GM19324 (cell line): Measurements from ENCODE around the gene ADAMTS9.
"Not testable (repeated sequence)": the region's sequence is repeated elsewhere in the genome, so short reads cannot be mapped to it uniquely, and the experiment has no call there.

Source experiments
- ATAC-seq: cut with Tn5 transposase; IDR thresholded peaks from one replicate; pipeline ENCODE4 v1.9.1; 2021; ENCODE audit warnings: mild to moderate bottlenecking, moderate library complexity; ENCODE audit not compliant: unreplicated experiment, low FRiP score

Gene ADAMTS9

DNA sequence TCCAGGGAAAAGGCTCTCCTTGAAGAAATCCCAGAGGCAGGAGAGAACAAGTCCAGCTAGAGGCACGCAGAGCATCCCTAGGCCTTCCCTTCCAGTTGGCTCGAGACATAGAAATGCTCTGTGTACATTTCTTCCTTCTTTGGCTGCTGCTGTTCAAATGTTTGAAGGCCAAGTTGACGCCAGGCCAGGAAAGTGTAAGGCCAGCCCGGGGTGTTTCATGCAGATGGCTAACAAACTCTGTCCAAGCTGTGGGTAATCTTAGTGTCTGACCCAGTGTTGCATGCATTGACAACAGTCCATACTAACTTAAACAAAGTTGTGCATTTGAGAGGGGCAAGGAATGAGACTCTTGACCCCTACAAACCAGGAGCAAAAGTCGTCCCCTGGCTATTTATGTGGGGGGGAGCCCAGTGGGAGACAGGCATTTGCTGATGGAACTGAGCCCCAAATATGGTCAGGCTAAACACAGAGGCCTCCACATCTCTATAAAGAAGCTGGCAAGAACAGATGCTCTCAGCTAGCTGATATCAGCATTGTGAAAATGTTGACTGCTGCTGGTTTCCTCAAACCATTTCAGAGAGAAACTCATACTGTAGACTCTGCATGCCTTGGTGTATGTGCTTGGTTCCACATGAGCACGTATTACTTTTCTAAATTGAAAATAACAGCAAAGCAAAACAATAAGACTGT is 139.5 kb downstream of the ADAMTS9 start:
- no peak for ATAC-seq

DNA sequence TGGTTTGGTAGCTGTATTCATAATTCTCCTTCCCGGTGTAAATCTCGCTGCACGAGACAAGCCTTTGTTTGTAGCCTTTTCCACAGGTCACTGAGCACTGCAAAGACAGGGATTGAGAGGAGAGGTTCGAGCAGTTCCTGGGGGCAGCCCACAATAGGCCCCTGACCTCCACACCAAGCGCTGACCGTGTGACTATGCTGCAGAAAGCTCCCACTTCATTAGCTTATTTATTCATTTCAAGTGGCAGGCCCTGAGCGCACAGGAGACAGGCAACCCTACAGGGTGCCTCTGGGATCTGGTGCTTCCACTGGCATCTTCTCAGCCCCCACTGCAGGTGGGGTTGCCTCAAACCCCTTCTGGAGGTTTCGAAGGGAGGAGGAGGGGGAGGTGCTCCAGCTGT is 140.9 kb downstream of the ADAMTS9 start:
- ATAC-seq = no peak

DNA sequence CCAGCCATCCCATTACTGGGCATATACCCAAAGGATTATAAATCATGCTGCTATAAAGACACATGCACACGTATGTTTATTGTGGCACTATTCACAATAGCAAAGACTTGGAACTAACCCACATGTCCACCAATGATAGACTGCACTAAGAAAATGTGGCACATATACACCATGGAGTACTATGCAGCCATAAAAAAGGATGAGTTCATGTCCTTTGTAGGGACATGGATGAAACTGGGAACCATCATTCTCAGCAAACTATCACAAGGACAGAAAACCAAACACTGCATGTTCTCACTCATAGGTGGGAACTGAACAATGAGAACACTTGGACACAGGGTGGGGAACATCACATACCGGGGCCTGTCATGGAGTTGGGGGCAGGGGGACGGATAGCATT is 142.6 kb downstream of the ADAMTS9 start:
- not testable (repeated sequence) for ATAC-seq

DNA sequence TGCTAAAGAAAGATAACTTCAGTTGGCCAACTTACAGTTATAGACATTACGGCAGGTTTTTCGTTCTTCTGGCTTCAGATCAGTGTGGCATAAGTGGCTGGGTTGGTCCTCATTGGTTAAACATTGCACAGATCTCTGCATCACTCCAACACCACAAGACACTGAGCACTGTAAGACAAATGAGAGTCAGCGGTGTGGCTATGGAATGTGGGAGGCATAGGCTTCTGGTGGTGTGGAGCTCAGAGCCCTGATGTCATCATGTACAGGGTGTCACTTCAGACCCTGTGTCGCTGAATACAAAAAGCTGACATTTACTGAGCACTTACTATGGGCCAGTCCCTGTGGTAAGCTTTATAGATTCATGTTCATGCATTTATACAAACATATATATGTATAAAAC is 146.0 kb downstream of the ADAMTS9 start:
- no peak for ATAC-seq

DNA sequence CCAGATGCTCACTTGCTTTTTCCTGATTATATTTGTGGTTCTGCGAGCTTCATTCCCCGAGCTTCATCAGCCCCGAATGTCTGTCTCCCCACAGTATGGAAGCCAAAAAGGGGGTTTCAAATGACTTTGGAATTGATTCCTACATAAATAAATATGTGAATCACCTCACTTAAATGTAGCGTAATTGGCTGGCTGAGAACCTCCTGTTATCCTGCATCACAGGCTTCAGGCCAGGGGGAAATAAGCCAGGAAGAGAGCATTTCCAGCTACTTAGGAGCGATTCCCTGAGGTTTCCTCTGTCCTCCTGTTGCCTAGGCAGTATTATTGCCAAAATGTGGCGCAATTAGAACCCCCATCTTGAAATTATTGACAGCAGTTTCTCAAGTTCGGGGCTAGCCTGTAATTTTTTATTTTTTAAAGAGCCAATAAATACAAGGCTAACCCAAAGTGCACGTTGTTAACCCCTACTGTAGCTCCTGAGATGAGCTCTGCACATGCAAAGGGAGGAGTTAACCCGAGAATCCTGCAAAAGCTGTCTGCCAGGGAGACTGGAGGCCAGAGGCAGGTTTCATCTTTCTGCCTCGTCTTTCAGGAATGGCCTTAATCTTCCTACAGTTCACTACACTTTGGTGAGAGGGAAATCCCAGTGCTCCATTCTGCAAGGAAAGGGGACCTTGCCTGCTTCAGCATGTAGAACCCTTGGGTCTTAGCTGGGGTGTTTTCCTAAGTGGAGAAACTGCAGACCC is 148.2 kb downstream of the ADAMTS9 start:
- ATAC-seq = no peak

DNA sequence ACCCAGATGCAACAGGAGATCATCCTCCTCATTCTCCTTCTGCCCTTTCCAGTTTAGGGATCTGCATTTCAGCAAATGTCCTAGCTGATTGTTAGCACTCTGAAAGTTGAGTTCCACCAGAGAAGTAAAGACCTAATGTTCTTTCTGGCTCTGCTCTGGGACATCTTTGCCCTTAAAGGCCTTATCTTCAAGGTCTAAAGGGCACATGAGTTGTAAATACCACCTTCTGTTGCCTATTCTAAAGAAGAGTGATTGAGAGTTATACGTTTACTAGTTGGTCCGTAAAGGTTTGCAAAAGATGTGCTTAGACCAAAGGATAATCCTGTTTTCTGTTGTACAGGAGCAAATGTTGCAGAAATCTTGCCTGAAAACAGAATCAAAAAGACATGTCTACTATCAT is 151.6 kb downstream of the ADAMTS9 start:
- no peak for ATAC-seq

DNA sequence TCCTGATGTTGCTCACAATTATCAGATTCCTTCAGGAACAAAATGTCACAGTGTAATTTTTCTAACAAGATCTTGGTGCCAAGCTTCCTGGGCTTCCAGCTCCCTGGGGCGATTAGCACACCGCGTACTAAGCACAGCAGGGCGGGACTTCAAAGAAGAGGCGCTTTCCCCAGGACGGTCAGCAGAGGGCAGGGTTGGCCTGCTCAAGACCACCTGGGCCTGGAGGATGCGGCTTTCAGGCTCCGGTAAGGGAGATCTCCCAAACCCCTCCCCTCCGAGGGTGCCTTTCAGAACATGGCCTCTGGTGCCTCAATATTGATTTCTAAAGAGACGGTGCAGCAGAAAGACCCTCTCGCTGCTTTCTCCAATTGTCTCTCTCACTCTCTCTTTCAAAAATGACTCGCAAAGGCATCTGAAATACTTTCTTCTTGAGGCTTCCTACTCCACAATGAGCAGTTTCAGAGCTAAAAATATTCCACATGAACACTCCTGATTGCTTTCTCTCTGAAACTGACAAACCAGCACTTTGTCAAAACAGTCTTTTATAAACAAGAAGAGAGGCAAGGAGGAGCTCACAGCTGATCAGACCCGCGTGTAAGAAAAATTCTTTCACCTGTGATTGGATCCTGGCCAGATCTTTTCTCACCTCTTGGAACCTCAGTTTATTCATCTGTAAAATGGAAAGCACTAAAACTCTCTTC is 154.0 kb downstream of the ADAMTS9 start:
- peak; percentile 89 for ATAC-seq

DNA sequence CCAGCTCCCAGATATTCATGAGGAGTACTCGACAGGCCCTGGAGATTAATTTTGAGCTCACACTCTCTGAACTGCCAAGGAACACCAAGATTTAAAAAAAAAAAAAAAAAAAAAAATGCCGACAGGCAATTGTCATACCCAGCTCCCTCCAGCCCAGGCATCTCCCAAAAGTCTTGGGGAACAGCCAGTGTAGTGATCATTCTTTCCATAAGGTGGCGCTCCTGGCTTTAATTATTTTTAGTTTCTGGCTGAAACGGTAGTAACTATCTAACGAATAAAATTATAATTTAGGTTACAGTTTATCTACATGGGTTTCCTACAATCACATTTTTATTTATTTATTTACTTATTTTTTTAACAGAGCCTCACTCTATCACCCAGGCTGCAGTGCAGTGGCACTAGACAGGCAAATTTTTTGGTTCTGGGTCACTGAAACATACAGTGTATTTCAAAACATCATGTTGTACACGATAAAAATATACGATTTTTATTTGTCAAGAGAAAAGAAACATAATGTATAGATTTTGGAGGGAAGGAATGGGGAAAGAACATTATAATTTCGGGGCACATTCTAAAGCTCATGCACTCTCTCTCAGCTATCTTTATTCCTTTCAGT is 157.3 kb downstream of the ADAMTS9 start:
- no peak for ATAC-seq

DNA sequence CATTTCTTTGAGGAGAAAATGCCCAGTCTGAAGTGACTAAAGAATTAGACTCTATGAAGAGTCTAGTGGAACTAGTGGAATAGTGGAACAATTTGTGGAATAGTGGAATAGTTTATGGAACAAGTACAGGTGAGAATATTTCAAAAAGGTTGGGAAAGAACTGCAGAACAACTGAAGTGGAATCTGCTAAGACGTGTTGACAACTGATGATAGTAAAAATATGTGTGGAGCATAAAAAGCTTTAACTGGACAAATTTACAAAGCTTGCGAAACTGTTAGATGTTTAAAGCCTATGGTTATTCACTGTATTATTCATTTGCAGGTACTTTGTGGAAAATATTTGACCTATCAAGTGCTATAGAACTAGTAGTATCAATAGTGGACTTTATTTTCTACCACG is 164.5 kb downstream of the ADAMTS9 start:
- ATAC-seq = no peak

DNA sequence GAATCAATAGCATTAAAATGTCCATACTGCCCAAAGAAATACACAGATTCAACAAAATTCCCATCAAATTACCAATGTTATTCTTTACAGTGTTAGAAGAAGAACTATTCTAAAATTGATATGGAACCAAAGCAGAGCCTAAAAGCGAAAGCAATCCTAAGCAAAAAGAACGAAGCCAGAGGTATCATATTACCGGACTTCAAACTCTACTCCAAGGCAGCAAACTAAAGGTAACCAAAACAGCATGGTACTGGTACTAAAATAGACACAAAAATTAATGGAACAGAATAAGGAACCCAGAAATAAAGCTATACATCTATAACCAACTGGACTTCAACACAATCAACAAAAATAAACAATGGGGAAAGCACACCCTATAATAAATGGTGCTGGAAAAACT is 167.5 kb downstream of the ADAMTS9 start:
- no peak for ATAC-seq

DNA sequence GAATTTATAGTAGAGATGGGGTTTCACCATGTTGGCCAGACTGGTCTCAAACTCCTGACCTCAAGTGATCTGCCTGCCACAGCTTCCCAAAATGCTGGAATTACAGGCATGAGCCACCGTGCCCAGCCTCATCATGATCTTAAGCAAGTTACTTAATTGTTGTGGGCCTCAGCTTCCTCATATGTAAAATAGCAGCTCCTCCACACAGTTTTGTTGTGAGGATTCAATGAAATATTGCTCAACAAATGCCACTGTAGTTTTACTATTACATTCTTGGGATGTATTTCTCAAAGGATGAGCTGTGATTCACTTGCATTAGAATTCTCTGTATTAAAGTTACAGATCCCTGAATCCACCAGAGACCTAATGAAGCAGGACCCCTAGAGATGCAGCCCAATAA is 168.8 kb downstream of the ADAMTS9 start:
- ATAC-seq = no peak

DNA sequence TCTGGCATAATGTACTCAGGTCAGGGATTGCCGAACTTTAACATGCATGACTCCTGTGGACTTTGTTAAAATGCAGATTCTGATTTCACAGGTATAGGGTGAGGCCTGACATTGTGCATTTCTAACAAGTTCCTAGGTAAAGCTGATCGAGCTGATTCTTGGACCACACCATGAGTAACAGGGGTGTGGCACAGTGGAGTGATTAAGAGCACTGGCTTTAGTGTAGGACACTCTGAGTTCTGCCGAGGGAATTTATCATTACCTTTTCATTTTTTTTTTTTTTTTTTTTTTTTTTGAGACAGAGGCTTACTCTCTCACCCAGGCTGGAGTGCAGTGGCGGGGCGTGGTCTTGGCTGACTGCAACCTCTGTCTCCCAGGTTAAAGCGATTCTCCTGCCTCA is 169.3 kb downstream of the ADAMTS9 start:
- no peak for ATAC-seq

DNA sequence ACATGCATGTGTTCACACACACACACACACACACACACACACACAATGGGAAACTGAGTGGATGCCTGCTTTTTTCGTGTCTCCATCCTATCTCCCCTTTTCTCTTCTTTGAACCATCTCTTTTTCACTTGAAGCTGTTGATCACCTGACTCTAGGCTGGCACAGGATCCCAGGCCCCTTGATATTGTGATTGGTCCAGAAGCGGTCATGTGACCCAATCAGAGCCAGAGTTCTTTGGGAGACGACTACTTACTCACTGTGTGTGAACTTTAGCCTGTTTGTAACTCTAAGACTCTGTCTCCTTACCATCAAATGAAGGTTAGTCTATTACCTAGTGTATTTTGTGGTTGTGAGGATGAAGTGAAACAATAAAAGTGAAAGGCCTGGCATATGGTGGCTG is 172.9 kb downstream of the ADAMTS9 start:
- no peak for ATAC-seq

DNA sequence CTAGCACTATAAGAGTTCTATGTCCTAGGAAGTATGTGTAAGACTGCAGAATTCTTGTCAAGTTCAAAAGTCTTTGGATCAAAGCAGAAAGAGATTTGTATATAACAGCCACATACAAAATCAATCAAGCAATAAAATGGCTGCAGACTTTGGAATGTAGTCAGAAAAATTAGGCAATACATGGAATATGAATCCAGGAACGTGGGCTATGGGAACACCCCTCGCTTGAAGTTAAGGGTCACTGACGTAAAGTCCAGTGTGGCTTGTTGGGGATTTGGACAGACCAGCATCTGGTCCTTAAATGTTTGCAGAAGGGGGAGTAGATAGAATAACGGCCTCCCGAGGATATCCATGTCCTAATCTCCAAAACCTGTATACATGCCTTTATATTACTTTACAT is 178.6 kb downstream of the ADAMTS9 start:
- ATAC-seq = no peak

DNA sequence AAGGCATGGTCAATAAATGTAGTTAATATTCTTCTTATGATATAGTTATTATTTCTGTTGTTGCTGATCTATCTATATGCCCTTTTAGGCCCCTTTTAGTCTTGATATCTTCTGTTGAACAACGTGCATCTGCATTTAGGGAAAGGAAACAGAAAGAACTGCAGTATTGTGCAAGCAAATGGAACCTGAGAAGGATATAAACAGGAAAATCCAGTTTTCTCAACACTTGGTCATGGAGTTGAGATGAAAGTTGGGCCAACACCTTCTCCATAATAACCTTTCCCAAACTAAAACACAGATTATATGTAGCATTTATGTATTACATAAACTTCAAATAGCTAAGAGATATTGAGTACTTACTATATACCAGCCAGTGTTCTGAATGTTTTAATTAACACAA is 179.7 kb downstream of the ADAMTS9 start:
- no peak for ATAC-seq

DNA sequence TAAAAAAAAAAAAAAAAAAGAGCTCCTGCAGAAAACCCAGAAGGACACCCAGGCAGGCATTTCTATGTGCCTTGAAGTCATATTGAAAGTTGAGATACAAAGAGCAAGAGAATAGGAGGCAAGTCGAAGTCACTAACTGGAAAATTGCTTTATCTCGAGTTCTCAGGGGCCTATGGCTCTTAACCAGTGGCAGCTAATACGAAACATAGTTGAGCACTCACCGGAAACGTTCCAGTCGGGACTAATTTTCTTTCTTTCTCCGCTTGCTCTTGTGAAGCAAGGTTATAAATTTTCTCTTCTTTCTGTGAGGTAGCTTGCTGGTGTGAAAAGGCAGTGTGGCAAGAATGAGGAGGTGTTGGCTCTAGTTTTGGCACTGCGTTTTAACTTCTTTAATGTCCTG is 181.5 kb downstream of the ADAMTS9 start:
- ATAC-seq = no peak

DNA sequence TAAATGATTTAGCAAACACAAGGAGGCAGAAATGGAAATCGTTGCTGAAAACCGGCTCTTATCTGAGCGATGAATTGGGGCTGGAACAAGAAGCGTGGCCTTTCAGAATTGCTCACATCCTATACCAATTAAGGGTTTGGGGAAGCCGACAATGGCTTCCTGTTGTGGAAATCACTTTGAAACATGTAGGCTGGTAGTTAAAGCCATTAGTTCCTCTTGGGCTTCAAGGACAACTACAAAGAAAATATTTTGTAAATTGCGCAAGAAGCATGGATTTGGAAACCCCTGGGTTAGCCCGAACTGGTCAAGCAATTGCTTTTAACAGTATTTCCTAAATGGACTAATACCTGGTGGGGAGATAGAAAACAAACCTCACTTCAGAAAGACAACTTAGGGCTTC is 182.4 kb downstream of the ADAMTS9 start:
- no peak for ATAC-seq

DNA sequence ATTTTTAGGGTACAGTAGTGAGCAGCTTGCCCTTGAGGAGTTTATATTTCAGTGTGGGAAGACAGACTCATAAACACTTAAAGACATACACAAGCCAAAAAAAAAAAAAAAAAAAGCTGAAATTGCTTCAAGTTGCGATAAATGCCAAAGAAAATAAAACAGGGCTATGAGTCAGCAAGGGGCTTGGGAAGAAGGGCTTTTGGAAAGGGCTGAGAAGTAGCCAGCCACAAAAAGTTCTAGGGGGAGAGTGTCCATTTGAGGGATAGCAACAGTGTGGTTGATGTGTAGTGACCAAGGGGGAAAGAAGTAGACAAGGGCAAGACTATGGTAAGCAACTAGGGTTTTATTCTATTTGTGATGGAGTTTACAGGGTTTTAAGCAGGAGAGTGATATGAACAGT is 185.5 kb downstream of the ADAMTS9 start:
- no peak for ATAC-seq

DNA sequence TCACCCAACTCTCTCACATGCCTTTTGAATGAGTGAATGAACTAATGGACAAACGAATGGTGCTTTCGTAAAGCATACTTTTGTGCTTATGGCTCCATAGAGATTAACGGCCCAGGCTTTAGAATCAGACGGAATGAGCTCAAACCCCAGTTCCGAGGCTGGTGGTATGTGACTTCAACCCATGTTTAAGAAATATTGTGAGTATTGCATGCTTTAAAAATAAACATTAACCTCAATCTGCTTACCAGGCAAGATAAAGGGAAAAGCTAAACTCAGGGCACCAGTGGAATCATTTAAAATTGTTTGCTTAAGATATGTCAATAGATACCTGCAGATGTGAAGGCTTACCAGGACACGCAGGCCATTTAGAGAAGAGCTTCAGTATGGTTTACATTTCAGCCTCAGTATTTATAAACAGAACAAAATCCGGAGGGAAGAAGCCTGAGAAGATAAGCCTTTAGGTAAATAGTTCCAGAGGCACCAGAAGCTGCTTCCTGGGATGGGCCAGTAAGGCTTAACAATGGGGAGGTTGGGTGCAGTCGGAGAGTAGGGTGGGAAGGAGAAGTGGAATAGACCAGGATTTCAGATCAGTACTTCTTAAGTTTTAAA is 186.4 kb downstream of the ADAMTS9 start:
- ATAC-seq = no peak

DNA sequence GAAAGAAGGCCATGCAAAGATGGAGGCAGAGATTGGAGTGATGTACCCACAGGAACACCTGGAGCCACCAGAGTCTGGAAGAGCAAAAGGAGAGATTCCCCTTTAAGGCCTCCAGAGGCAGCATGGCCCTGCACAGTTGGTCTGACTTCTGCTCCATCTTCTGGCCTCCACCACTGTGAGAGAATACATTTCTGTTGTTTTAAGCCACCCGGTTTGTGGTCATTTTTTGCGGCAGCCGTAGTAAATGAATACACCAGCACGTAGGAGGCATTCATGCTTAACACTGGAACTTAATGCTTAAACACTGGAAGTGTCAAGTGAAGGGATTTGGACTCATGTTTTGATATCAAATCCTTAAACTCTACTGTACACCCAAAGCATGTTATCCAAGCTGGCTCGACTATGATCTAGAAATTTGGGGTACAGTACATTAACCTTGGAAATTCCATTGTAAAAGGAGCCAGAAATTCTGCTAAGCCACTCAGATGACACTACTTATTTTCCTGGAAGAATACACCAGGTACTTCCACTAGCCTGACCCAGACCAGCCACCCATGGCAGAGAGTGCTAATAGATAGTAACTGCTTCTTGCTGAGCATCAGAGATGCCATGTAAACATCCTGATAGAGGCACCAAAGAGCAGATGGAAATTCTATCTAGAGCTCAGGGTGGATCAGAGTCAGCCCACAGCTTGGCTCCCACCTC is 190.9 kb downstream of the ADAMTS9 start:
- ATAC-seq = no peak
